HG03045 (cell line): Measurements from ENCODE around the gene KRT13.

Experiments used
- ATAC-seq: cut with Tn5 transposase; IDR thresholded peaks from one replicate; pipeline ENCODE4 v1.9.1; 2021; ENCODE audit warnings: mild to moderate bottlenecking, moderate library complexity; ENCODE audit not compliant: unreplicated experiment

Gene KRT13

GRCh38 chr17:41498276-41498675 lies 7.1 kb downstream of the KRT13 start:
- ATAC-seq, result no peak

GRCh38 chr17:41496803-41497484 lies 8.5 kb downstream of the KRT13 start:
- ATAC-seq, result no peak

- ATAC-seq, result no peak
Observed at GRCh38 chr17:41494524-41494923, 10.9 kb downstream of the KRT13 start.

- no peak for ATAC-seq
Observed at GRCh38 chr17:41492771-41493170, 12.6 kb downstream of the KRT13 start.

GRCh38 chr17:41492351-41492750 lies 13.1 kb downstream of the KRT13 start:
- ATAC-seq, result no peak

- ATAC-seq, result no peak
Observed at GRCh38 chr17:41491476-41491875, 13.9 kb downstream of the KRT13 start.

- ATAC-seq, result no peak
Observed at GRCh38 chr17:41490000-41490990, 15.1 kb downstream of the KRT13 start.

- ATAC-seq, result no peak
Observed at GRCh38 chr17:41489531-41489930, 15.9 kb downstream of the KRT13 start, which contains the start of gene KRT36. Gene KRT36, minus strand, starts transcription at chr17:41489910. Its CDS starts 46 bp downstream, at chr17:41489864.

GRCh38 chr17:41486809-41487530 lies 18.4 kb downstream of the KRT13 start:
- no peak for ATAC-seq

- ATAC-seq, result no peak
Observed at GRCh38 chr17:41486316-41486715, 19.1 kb downstream of the KRT13 start.

- ATAC-seq, result no peak
Observed at GRCh38 chr17:41484920-41485904, 20.2 kb downstream of the KRT13 start.

- ATAC-seq, result no peak
Observed at GRCh38 chr17:41483991-41484826, 21.2 kb downstream of the KRT13 start.

- ATAC-seq, result no peak
Observed at GRCh38 chr17:41483531-41483930, 21.9 kb downstream of the KRT13 start.

GRCh38 chr17:41481036-41481435 lies 24.4 kb downstream of the KRT13 start, which contains the start of gene KRT35:
Gene KRT35, minus strand, starts transcription at chr17:41481151. Its CDS starts 54 bp downstream, at chr17:41481097.
- ATAC-seq, result no peak

GRCh38 chr17:41480581-41480980 lies 24.8 kb downstream of the KRT13 start:
- ATAC-seq, result no peak

GRCh38 chr17:41480136-41480535 lies 25.3 kb downstream of the KRT13 start:
- no peak for ATAC-seq

- ATAC-seq, result no peak
Observed at GRCh38 chr17:41478237-41478636, 27.2 kb downstream of the KRT13 start.

GRCh38 chr17:41476866-41477815 lies 28.3 kb downstream of the KRT13 start:
- ATAC-seq, result no peak
